PFSK-1 (cell line): ENCODE data around the gene CD96.

ENCODE experiments used
- POLR2AphosphoS5 ChIP-seq: IDR thresholded peaks from 2 replicates; pipeline ENCODE4 v1.6.1; 2012; ENCODE audit warnings: low read depth, mild to moderate bottlenecking, control low read depth, low read length, moderate library complexity
- REST ChIP-seq, 2 experiments: IDR thresholded peaks; 2 replicates each; pipeline versions ENCODE4 v1.6.1 to v1.8.0; 2011 to 2012; ENCODE audit warnings: low read depth in 2 of 2, low read length in 2 of 2, control low read depth in 1 of 2, inconsistent platforms in 1 of 2, mild to moderate bottlenecking in 1 of 2, moderate library complexity in 1 of 2; ENCODE audit not compliant: insufficient read depth in 1 of 2
- SIN3A ChIP-seq: IDR thresholded peaks from 2 replicates; pipeline ENCODE4 v1.6.1; 2012; ENCODE audit warnings: mild to moderate bottlenecking, low read length, moderate library complexity, borderline replicate concordance; ENCODE audit not compliant: insufficient read depth
- TAF1 ChIP-seq: IDR thresholded peaks from 2 replicates; pipeline ENCODE4 v1.6.1; 2012; ENCODE audit warnings: low read length, control low read depth, borderline replicate concordance; ENCODE audit not compliant: insufficient read depth

- TF ChIP-seq POLR2AphosphoS5 (no peak), REST (IDR thresholded peaks at IDR 0.05; ENCODE audit: insufficient read depth in 1 of 2, low read depth in 2 of 2, low read length in 2 of 2) (no peak), TAF1 (no peak), SIN3A (no peak)
Observed at GRCh38 chr3:111621535-111621934, 79.5 kb downstream of the CD96 start.
